Osteocyte (in vitro differentiated cells): Measurements from ENCODE around the gene UNC119. TPM values are rescaled to one million over a fixed set of nuclear protein-coding genes. Genes with fewer than 3 reads are reported as not detected.
A peak's percentile ranks its signal among the peaks of the same experiment; 100 is the strongest.

Experiments used
- DNase-seq: peaks from one replicate; pipeline ENCODE4 v3.0.0; 2021; ENCODE audit warnings: mixed read lengths; ENCODE audit not compliant: unreplicated experiment; ENCODE audit errors: extremely low spot score
- H3K27ac Mint-ChIP-seq: one replicate; pipeline ENCODE4 v1.8.0; 2021; ENCODE audit warnings: mild to moderate bottlenecking, mixed read lengths; ENCODE audit not compliant: unreplicated experiment
- H3K27me3 Mint-ChIP-seq: one replicate; pipeline ENCODE4 v1.8.0; 2021; ENCODE audit warnings: mixed read lengths; ENCODE audit not compliant: unreplicated experiment
- H3K36me3 Mint-ChIP-seq: one replicate; pipeline ENCODE4 v1.8.0; 2021; ENCODE audit warnings: mixed read lengths; ENCODE audit not compliant: unreplicated experiment
- H3K4me1 Mint-ChIP-seq: one replicate; pipeline ENCODE4 v1.8.0; 2021; ENCODE audit warnings: mixed read lengths; ENCODE audit not compliant: unreplicated experiment
- H3K4me3 Mint-ChIP-seq: one replicate; pipeline ENCODE4 v1.8.0; 2021; ENCODE audit warnings: mild to moderate bottlenecking, moderate library complexity, mixed read lengths; ENCODE audit not compliant: unreplicated experiment
- H3K9me3 Mint-ChIP-seq: one replicate; pipeline ENCODE4 v1.8.0; 2021; ENCODE audit warnings: mixed read lengths; ENCODE audit not compliant: unreplicated experiment
- CTCF ChIP-seq: fragments of 200-600 bp; sonication (generic); IDR thresholded peaks from 2 replicates; pipeline ENCODE4 v1.5.0; 2021; ENCODE audit warnings: antibody characterized with exemption, mild to moderate bottlenecking, moderate library complexity
- total RNA-seq: library from RNA; stranded (reverse); gene quantifications from 2 replicates; pipeline ENCODE4 v1.2.1, GENCODE V29; 2021

The UNC119 gene
- total RNA-seq, 1 donor from 2014 or later, result 34.9 TPM

GRCh38 chr17:28597606-28598383 is 45.4 kb upstream of the UNC119 start:
- peak overlapping the region; percentile 93 for H3K4me3 Mint-ChIP-seq
- no peak for TF ChIP-seq CTCF
- peaks cover 20% of the 10 kb centered on the region for H3K4me1 Mint-ChIP-seq
- H3K9me3 Mint-ChIP-seq, result no peaks in the 10 kb centered on the region
- H3K27ac Mint-ChIP-seq, result peak overlapping the region; percentile 93
- no peaks in the 10 kb centered on the region for H3K36me3 Mint-ChIP-seq
- no peak for DNase-seq
- H3K27me3 Mint-ChIP-seq, result no peaks in the 10 kb centered on the region

- Mint-ChIP-seq H3K4me3 (no peak overlapping the region), H3K27ac (no peak overlapping the region), H3K9me3 (no peaks in the 10 kb centered on the region), H3K36me3 (no peaks in the 10 kb centered on the region), H3K4me1 (no peaks in the 10 kb centered on the region), H3K27me3 (no peaks in the 10 kb centered on the region)
- no peak for TF ChIP-seq CTCF
- no peak for DNase-seq
Measured at GRCh38 chr17:28592260-28592659, 39.8 kb upstream of the UNC119 start.

- Mint-ChIP-seq H3K27ac (no peak overlapping the region), H3K27me3 (no peaks in the 10 kb centered on the region), H3K9me3 (no peaks in the 10 kb centered on the region), H3K4me1 (no peaks in the 10 kb centered on the region), H3K4me3 (no peak overlapping the region), H3K36me3 (peaks cover 3% of the 10 kb centered on the region)
- TF ChIP-seq CTCF, result no peak
- DNase-seq, result no peak
Measured at GRCh38 chr17:28585851-28586250, 33.4 kb upstream of the UNC119 start.

- H3K27ac Mint-ChIP-seq, result no peak overlapping the region
- no peaks in the 10 kb centered on the region for H3K4me1 Mint-ChIP-seq
- H3K9me3 Mint-ChIP-seq, result no peaks in the 10 kb centered on the region
- H3K36me3 Mint-ChIP-seq, result peaks cover 6% of the 10 kb centered on the region
- no peak overlapping the region for H3K4me3 Mint-ChIP-seq
- H3K27me3 Mint-ChIP-seq, result no peaks in the 10 kb centered on the region
- TF ChIP-seq CTCF, result no peak
- DNase-seq, result no peak
Measured at GRCh38 chr17:28584434-28584833, 32.0 kb upstream of the UNC119 start.

- no peak for DNase-seq
- no peaks in the 10 kb centered on the region for H3K4me1 Mint-ChIP-seq
- TF ChIP-seq CTCF, result no peak
- H3K27me3 Mint-ChIP-seq, result no peaks in the 10 kb centered on the region
- H3K36me3 Mint-ChIP-seq, result peaks cover 9% of the 10 kb centered on the region
- H3K27ac Mint-ChIP-seq, result no peak overlapping the region
- no peak overlapping the region for H3K4me3 Mint-ChIP-seq
- no peaks in the 10 kb centered on the region for H3K9me3 Mint-ChIP-seq
Measured at GRCh38 chr17:28582513-28582912, 30.1 kb upstream of the UNC119 start.
